ENCODE measurements around the gene CYB561D1.
"Not testable (repeated sequence)": the region's sequence is repeated elsewhere in the genome, so short reads cannot be mapped to it uniquely, and the experiment has no call there.

CYB561D1 gene

GRCh38 chr1:109493805-109494539, at the start of gene CYB561D1:
TSS of gene CYB561D1 (plus strand) at chr1:109494094. CDS start at chr1:109494140, 46 bp downstream.
- DNase-seq (ENCODE audit: extremely low read depth in 1 of 2, low read depth in 1 of 2): peak; percentile 76 to 80

GRCh38 chr1:109444346-109444745, 49.5 kb upstream of the CYB561D1 start:
- no peak for DNase-seq (ENCODE audit: extremely low read depth in 1 of 2, low read depth in 1 of 2)

GRCh38 chr1:109445949-109446695, 47.8 kb upstream of the CYB561D1 start:
- not testable (repeated sequence) for DNase-seq (ENCODE audit: extremely low read depth in 1 of 2, low read depth in 1 of 2)

GRCh38 chr1:109447524-109447923, 46.4 kb upstream of the CYB561D1 start:
- DNase-seq (ENCODE audit: extremely low read depth in 1 of 2, low read depth in 1 of 2): no peak

GRCh38 chr1:109454497-109455133, 39.3 kb upstream of the CYB561D1 start:
- no peak for DNase-seq (ENCODE audit: extremely low read depth in 1 of 2, low read depth in 1 of 2)

- no peak for DNase-seq (ENCODE audit: extremely low read depth in 1 of 2, low read depth in 1 of 2)
Observed at GRCh38 chr1:109457819-109458218, 36.1 kb upstream of the CYB561D1 start.

GRCh38 chr1:109466125-109466451, 27.8 kb upstream of the CYB561D1 start:
- no peak for DNase-seq (ENCODE audit: extremely low read depth in 1 of 2, low read depth in 1 of 2)

- DNase-seq (ENCODE audit: extremely low read depth in 1 of 2, low read depth in 1 of 2): no peak
Observed at GRCh38 chr1:109466452-109467300, 27.2 kb upstream of the CYB561D1 start, which contains the start of gene SYPL2. TSS of gene SYPL2 (plus strand) at chr1:109466546. CDS start at chr1:109466844, 298 bp downstream.

- DNase-seq (ENCODE audit: extremely low read depth in 1 of 2, low read depth in 1 of 2): no peak
Observed at GRCh38 chr1:109467301-109467777, 26.6 kb upstream of the CYB561D1 start.

GRCh38 chr1:109468061-109468460, 25.8 kb upstream of the CYB561D1 start:
- no peak for DNase-seq (ENCODE audit: extremely low read depth in 1 of 2, low read depth in 1 of 2)

- no peak for DNase-seq (ENCODE audit: extremely low read depth in 1 of 2, low read depth in 1 of 2)
Observed at GRCh38 chr1:109468903-109469302, 25.0 kb upstream of the CYB561D1 start.

GRCh38 chr1:109470245-109470644, 23.6 kb upstream of the CYB561D1 start:
- no peak for DNase-seq (ENCODE audit: extremely low read depth in 1 of 2, low read depth in 1 of 2)

- no peak for DNase-seq (ENCODE audit: extremely low read depth in 1 of 2, low read depth in 1 of 2)
Observed at GRCh38 chr1:109472779-109473178, 21.1 kb upstream of the CYB561D1 start.

GRCh38 chr1:109473284-109474057, 20.4 kb upstream of the CYB561D1 start:
- DNase-seq (ENCODE audit: extremely low read depth in 1 of 2, low read depth in 1 of 2): not testable (repeated sequence)

- DNase-seq (ENCODE audit: extremely low read depth in 1 of 2, low read depth in 1 of 2): no peak
Observed at GRCh38 chr1:109474697-109475096, 19.2 kb upstream of the CYB561D1 start.

GRCh38 chr1:109475261-109475660, 18.6 kb upstream of the CYB561D1 start:
- DNase-seq (ENCODE audit: extremely low read depth in 1 of 2, low read depth in 1 of 2): no peak

- DNase-seq (ENCODE audit: extremely low read depth in 1 of 2, low read depth in 1 of 2): no peak
Observed at GRCh38 chr1:109476825-109477224, 17.1 kb upstream of the CYB561D1 start.

GRCh38 chr1:109477821-109478220, 16.1 kb upstream of the CYB561D1 start:
- no peak for DNase-seq (ENCODE audit: extremely low read depth in 1 of 2, low read depth in 1 of 2)

- no peak for DNase-seq (ENCODE audit: extremely low read depth in 1 of 2, low read depth in 1 of 2)
Observed at GRCh38 chr1:109478806-109479205, 15.1 kb upstream of the CYB561D1 start.

- DNase-seq (ENCODE audit: extremely low read depth in 1 of 2, low read depth in 1 of 2): no peak
Observed at GRCh38 chr1:109479311-109479710, 14.6 kb upstream of the CYB561D1 start.
